MM.1S (cell line): ENCODE data around the gene NPC1.

Experiments used
- DNase-seq: peaks from one replicate; pipeline ENCODE4 v3.0.0-alpha.2; 2015
- H2AFZ ChIP-seq: fragments of 300-600 bp; sonication (generic); 2 replicates; pipeline ENCODE4 v1.6.0; 2016; ENCODE audit warnings: antibody characterized with exemption, low read length
- H3F3A ChIP-seq: fragments of 300-600 bp; sonication (generic); 2 replicates; pipeline ENCODE4 v1.6.1; 2016; ENCODE audit warnings: mild to moderate bottlenecking, antibody characterized with exemption, low read length, moderate library complexity, mixed read lengths; ENCODE audit not compliant: insufficient read depth
- H3K27ac ChIP-seq: fragments of 300-600 bp; sonication (generic); 2 replicates; pipeline ENCODE4 v1.5.1; 2016; ENCODE audit warnings: mild to moderate bottlenecking, low read length
- H3K27me3 ChIP-seq: fragments of 300-600 bp; sonication (generic); replicated peaks from 2 replicates; pipeline ENCODE4 v1.6.0; 2016; ENCODE audit warnings: low read length; ENCODE audit not compliant: insufficient read depth
- H3K36me3 ChIP-seq: fragments of 300-600 bp; sonication (generic); replicated peaks from 2 replicates; pipeline ENCODE4 v1.6.1; 2016; ENCODE audit warnings: mild to moderate bottlenecking, low read length, mixed read lengths; ENCODE audit not compliant: insufficient read depth
- H3K4me1 ChIP-seq: fragments of 300-600 bp; sonication (generic); 2 replicates; pipeline ENCODE4 v1.6.1; 2016; ENCODE audit warnings: low read length, mixed read lengths
- H3K4me2 ChIP-seq: fragments of 300-600 bp; sonication (generic); 2 replicates; pipeline ENCODE4 v1.6.0; 2016; ENCODE audit warnings: low read depth, low read length
- H3K4me3 ChIP-seq: fragments of 300-600 bp; sonication (generic); 2 replicates; pipeline ENCODE4 v1.5.1; 2016; ENCODE audit warnings: low read length, mixed read lengths
- H3K79me2 ChIP-seq: fragments of 300-600 bp; sonication (generic); 2 replicates; pipeline ENCODE4 v1.6.1; 2016; ENCODE audit warnings: mixed run types, low read length, mixed read lengths
- H3K9ac ChIP-seq: fragments of 300-600 bp; sonication (generic); 2 replicates; pipeline ENCODE4 v1.6.1; 2016; ENCODE audit warnings: low read length, mixed read lengths
- H3K9me2 ChIP-seq: fragments of 300-600 bp; sonication (generic); replicated peaks from 2 replicates; pipeline ENCODE4 v1.6.1; 2016; ENCODE audit warnings: mild to moderate bottlenecking, low read length, mixed read lengths; ENCODE audit not compliant: insufficient read depth
- H3K9me3 ChIP-seq: fragments of 300-600 bp; sonication (generic); replicated peaks from 2 replicates; pipeline ENCODE4 v1.6.1; 2016; ENCODE audit warnings: mild to moderate bottlenecking, low read length, mixed read lengths; ENCODE audit not compliant: insufficient read depth
- H4K20me1 ChIP-seq: fragments of 300-600 bp; sonication (generic); 2 replicates; pipeline ENCODE4 v1.6.1; 2016; ENCODE audit warnings: mild to moderate bottlenecking, low read length, moderate library complexity, mixed read lengths; ENCODE audit not compliant: insufficient read depth
- CTCF ChIP-seq: fragments of 300-600 bp; sonication (generic); IDR thresholded peaks from 2 replicates; pipeline ENCODE4 v1.5.1; 2016; ENCODE audit warnings: antibody characterized with exemption, low read length, mixed read lengths
- EZH2 ChIP-seq: fragments of 300-600 bp; sonication (generic); optimal IDR thresholded peaks from 2 replicates; pipeline ENCODE3; 2017; ENCODE audit warnings: low read depth, mild to moderate bottlenecking, antibody characterized with exemption, low read length, mixed read lengths
- EZH2phosphoT487 ChIP-seq: fragments of 300-600 bp; sonication (generic); IDR thresholded peaks from 2 replicates; pipeline ENCODE4 v1.6.1; 2018; ENCODE audit warnings: antibody characterized with exemption, low read length

The NPC1 gene

GRCh38 chr18:23539296-23539695, 47.0 kb downstream of the NPC1 start:
- TF ChIP-seq EZH2phosphoT487: no peak
- no peak for TF ChIP-seq EZH2
- TF ChIP-seq CTCF: no peak

GRCh38 chr18:23538870-23539269, 47.4 kb downstream of the NPC1 start:
- H3F3A ChIP-seq: peaks cover 29% of the 10 kb centered on the region
- peaks cover 37% of the 10 kb centered on the region for H3K4me1 ChIP-seq
- H3K27me3 ChIP-seq: no peaks in the 10 kb centered on the region
- no peak for DNase-seq
- no peak overlapping the region for H3K9ac ChIP-seq
- no peak overlapping the region for H2AFZ ChIP-seq
- TF ChIP-seq CTCF (no peak), EZH2phosphoT487 (no peak), EZH2 (no peak)
- H3K27ac ChIP-seq: no peak overlapping the region
- H3K4me2 ChIP-seq: no peak overlapping the region
- H4K20me1 ChIP-seq: no peaks in the 10 kb centered on the region
- no peak overlapping the region for H3K4me3 ChIP-seq
- H3K9me3 ChIP-seq: no peaks in the 10 kb centered on the region
- H3K9me2 ChIP-seq: no peaks in the 10 kb centered on the region
- H3K79me2 ChIP-seq: no peaks in the 10 kb centered on the region
- peaks cover 14% of the 10 kb centered on the region for H3K36me3 ChIP-seq

More at GRCh38 chr18:23539296-23539695, 47.0 kb downstream of the NPC1 start:
- H3K27me3 ChIP-seq: no peaks in the 10 kb centered on the region
- no peak overlapping the region for H3K27ac ChIP-seq
- H3K36me3 ChIP-seq: peaks cover 14% of the 10 kb centered on the region
- H3K9me2 ChIP-seq: no peaks in the 10 kb centered on the region
- H3F3A ChIP-seq: peaks cover 29% of the 10 kb centered on the region
- no peaks in the 10 kb centered on the region for H3K9me3 ChIP-seq
- no peak overlapping the region for H3K4me2 ChIP-seq
- peaks cover 37% of the 10 kb centered on the region for H3K4me1 ChIP-seq
- no peak overlapping the region for H2AFZ ChIP-seq
- H3K79me2 ChIP-seq: no peaks in the 10 kb centered on the region
- no peak overlapping the region for H3K9ac ChIP-seq
- no peak for DNase-seq
- H3K4me3 ChIP-seq: no peak overlapping the region
- H4K20me1 ChIP-seq: no peaks in the 10 kb centered on the region

GRCh38 chr18:23538001-23538400, 48.3 kb downstream of the NPC1 start:
- Histone ChIP-seq H3F3A (peaks cover 29% of the 10 kb centered on the region), H4K20me1 (no peaks in the 10 kb centered on the region), H2AFZ (no peak overlapping the region), H3K4me2 (no peak overlapping the region), H3K4me3 (no peak overlapping the region), H3K9ac (no peak overlapping the region), H3K79me2 (no peaks in the 10 kb centered on the region), H3K4me1 (peaks cover 37% of the 10 kb centered on the region), H3K9me2 (no peaks in the 10 kb centered on the region), H3K27me3 (no peaks in the 10 kb centered on the region), H3K9me3 (no peaks in the 10 kb centered on the region), H3K36me3 (peaks cover 14% of the 10 kb centered on the region), H3K27ac (no peak overlapping the region)
- no peak for TF ChIP-seq CTCF
- TF ChIP-seq EZH2phosphoT487: no peak
- no peak for TF ChIP-seq EZH2
- DNase-seq: no peak
